ENCODE data around the gene GLRA1.
"Not testable (repeated sequence)": the region's sequence is repeated elsewhere in the genome, so short reads cannot be mapped to it uniquely, and the experiment has no call there.

GLRA1 gene

GRCh38 chr5:151912360-151912759 is 12.3 kb downstream of the GLRA1 start:
- DNase-seq: no peak

GRCh38 chr5:151911011-151911410 is 13.6 kb downstream of the GLRA1 start:
- DNase-seq: no peak

- no peak for DNase-seq
Observed at GRCh38 chr5:151909628-151910027, 15.0 kb downstream of the GLRA1 start.

GRCh38 chr5:151906246-151906645 is 18.4 kb downstream of the GLRA1 start:
- no peak for DNase-seq

- no peak for DNase-seq
Observed at GRCh38 chr5:151905557-151905961, 19.1 kb downstream of the GLRA1 start.

GRCh38 chr5:151904909-151905308 is 19.7 kb downstream of the GLRA1 start:
- DNase-seq: no peak

- DNase-seq: no peak
Observed at GRCh38 chr5:151904127-151904526, 20.5 kb downstream of the GLRA1 start.

- DNase-seq: no peak
Observed at GRCh38 chr5:151903243-151903653, 21.4 kb downstream of the GLRA1 start.

- no peak for DNase-seq
Observed at GRCh38 chr5:151902215-151902614, 22.4 kb downstream of the GLRA1 start.

- DNase-seq: no peak
Observed at GRCh38 chr5:151901611-151902010, 23.0 kb downstream of the GLRA1 start.

- no peak for DNase-seq
Observed at GRCh38 chr5:151900891-151901290, 23.8 kb downstream of the GLRA1 start.

GRCh38 chr5:151899399-151899798 is 25.3 kb downstream of the GLRA1 start:
- no peak for DNase-seq

GRCh38 chr5:151897896-151898295 is 26.8 kb downstream of the GLRA1 start:
- no peak for DNase-seq

GRCh38 chr5:151897020-151897552 is 27.6 kb downstream of the GLRA1 start:
- DNase-seq: no peak

GRCh38 chr5:151896031-151896691 is 28.5 kb downstream of the GLRA1 start:
- no peak for DNase-seq

- no peak for DNase-seq
Observed at GRCh38 chr5:151895660-151896030, 29.0 kb downstream of the GLRA1 start.

- DNase-seq: not testable (repeated sequence)
Observed at GRCh38 chr5:151893485-151893884, 31.2 kb downstream of the GLRA1 start.

GRCh38 chr5:151892393-151892792 is 32.3 kb downstream of the GLRA1 start:
- DNase-seq: no peak

GRCh38 chr5:151890299-151890698 is 34.4 kb downstream of the GLRA1 start:
- no peak for DNase-seq

GRCh38 chr5:151889614-151890013 is 35.0 kb downstream of the GLRA1 start:
- no peak for DNase-seq

- DNase-seq: no peak
Observed at GRCh38 chr5:151886546-151887275, 37.9 kb downstream of the GLRA1 start.

GRCh38 chr5:151885138-151885908 is 39.3 kb downstream of the GLRA1 start:
- DNase-seq: no peak

GRCh38 chr5:151881621-151882225 is 42.9 kb downstream of the GLRA1 start:
- no peak for DNase-seq
